Measurements from ENCODE around the gene MGA. TPM values are rescaled to one million over a fixed set of nuclear protein-coding genes. Genes with fewer than 3 reads are reported as not detected.
A peak's percentile ranks its signal among the peaks of the same experiment; 100 is the strongest.

Gene MGA
- total RNA-seq, 4 donors from 2014 or later = 29.7 to 53.8 (median 31.7) TPM

DNA sequence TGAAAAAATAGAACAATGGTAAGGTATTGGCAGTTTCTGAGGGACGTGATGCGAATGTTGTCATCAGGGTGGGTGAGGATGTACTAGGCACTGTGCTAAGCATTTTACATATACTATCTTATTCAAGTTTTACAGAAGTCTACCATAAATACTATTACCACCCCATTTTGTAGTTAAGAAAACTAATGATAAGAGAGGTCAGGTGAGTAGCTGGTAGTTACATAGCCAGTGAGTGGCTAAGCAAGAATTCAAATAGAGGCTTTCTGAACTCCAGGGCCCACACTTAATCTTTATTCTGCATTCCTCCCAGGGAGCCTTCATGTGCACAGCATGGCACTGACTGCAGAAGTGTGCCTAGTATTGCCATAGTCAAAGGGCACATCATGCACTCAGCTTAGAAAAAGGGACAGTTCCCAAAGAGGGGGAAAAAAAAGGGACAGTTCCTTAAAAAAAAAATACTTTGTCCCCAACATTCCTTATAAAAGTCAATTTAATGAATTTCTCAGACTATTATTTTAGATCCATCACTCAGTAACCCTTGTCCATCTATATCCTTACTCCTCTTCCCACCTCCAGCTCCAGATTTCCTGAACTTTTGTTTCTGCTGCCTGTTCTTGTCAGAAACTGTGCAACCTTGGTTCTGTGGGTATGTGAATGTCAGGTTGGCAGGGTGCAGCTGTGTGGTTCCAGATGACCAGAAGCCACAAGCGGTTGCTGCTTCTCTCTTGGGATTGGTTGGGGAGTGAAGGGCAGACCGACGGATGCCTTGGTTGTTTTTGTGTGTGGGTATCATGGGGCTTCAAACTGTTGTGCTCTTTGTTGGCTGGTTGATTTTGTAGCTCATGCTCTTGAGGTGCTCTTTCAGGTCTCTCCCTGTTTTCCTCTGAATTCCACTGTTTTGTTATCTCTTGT, 122.4 kb downstream of the MGA start:
- Histone ChIP-seq H3K36me3 (no peaks in the 10 kb centered on the region), H3K4me1 (peaks cover 0 to 21% (median 1%) of the 10 kb centered on the region in 4 donors), H3K9me3 (no peaks in the 10 kb centered on the region), H3K27ac (no peak overlapping the region), H3K4me3 (no peak overlapping the region), H3K27me3 (no peaks in the 10 kb centered on the region)
- TF ChIP-seq EP300 (IDR thresholded peaks at IDR 0.05) (no peak), POLR2A (IDR thresholded peaks at IDR 0.05) (no peak), CTCF (IDR thresholded peaks at IDR 0.05) (no peak)
- no peak for DNase-seq (ENCODE audit: low spot score in 2 of 2)
- WGBS, 2 donors = 91% methylated on average over 5 of the region's 5 CpGs

- H3K4me1 ChIP-seq = peaks cover 0 to 15% (median 1%) of the 10 kb centered on the region in 4 donors
- WGBS, 2 donors = 89 to 92% methylated on average over 1 of the region's 1 CpG
- H3K27ac ChIP-seq = no peak overlapping the region
- no peak for TF ChIP-seq EP300 (IDR thresholded peaks at IDR 0.05)
- no peak for TF ChIP-seq POLR2A (IDR thresholded peaks at IDR 0.05)
- no peak for TF ChIP-seq CTCF (IDR thresholded peaks at IDR 0.05)
- no peak for DNase-seq (ENCODE audit: low spot score in 2 of 2)
- no peak overlapping the region for H3K4me3 ChIP-seq
- H3K36me3 ChIP-seq = no peaks in the 10 kb centered on the region
- H3K27me3 ChIP-seq = no peaks in the 10 kb centered on the region
- no peaks in the 10 kb centered on the region for H3K9me3 ChIP-seq
Measured at GRCh38 chr15:41783296-41783695, 123.1 kb downstream of the MGA start.

- H3K4me1 ChIP-seq = peaks cover 0 to 47% (median 13%) of the 10 kb centered on the region in 4 donors
- peak overlapping the region in 2 of 4 donors; percentile 54 to 66 for H3K27ac ChIP-seq
- H3K9me3 ChIP-seq = no peaks in the 10 kb centered on the region
- TF ChIP-seq EP300 (IDR thresholded peaks at IDR 0.05) = no peak
- TF ChIP-seq CTCF (IDR thresholded peaks at IDR 0.05) = no peak
- no peak for TF ChIP-seq POLR2A (IDR thresholded peaks at IDR 0.05)
- H3K36me3 ChIP-seq = no peaks in the 10 kb centered on the region
- no peak overlapping the region for H3K4me3 ChIP-seq
- DNase-seq (ENCODE audit: low spot score in 2 of 2) = no peak
- H3K27me3 ChIP-seq = no peaks in the 10 kb centered on the region
- 74 to 80% methylated on average over 3 of the region's 3 CpGs for WGBS, 2 donors
Measured at GRCh38 chr15:41788262-41788661, 128.1 kb downstream of the MGA start.

DNA sequence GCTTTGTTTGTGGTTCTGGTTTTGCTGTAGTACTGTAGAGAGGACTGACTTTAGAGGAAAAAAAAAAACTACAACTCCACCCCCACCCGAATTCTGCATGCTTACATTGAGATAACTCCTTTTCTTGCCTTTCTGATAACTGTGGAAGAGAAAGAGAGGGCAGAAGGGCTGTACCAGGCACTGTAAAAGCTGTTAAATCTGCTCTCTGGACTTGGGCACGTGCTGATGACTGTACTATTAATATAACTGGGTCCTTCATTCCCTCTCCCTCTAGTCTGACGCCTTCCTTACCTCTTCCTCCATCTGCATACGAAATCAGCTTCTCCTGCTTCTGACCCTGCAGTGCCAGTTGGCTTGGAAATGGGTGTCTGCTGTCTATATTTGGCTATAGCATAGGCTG, 129.0 kb downstream of the MGA start:
- Histone ChIP-seq H3K4me3 (no peak overlapping the region), H3K27me3 (no peaks in the 10 kb centered on the region), H3K27ac (peak overlapping the region in 2 of 4 donors; percentile 54 to 66), H3K4me1 (peaks cover 0 to 47% (median 13%) of the 10 kb centered on the region in 4 donors), H3K36me3 (no peaks in the 10 kb centered on the region), H3K9me3 (no peaks in the 10 kb centered on the region)
- no peak for DNase-seq (ENCODE audit: low spot score in 2 of 2)
- 51 to 59% methylated on average over 4 of the region's 4 CpGs for WGBS, 2 donors
- TF ChIP-seq CTCF (IDR thresholded peaks at IDR 0.05) = no peak
- no peak for TF ChIP-seq EP300 (IDR thresholded peaks at IDR 0.05)
- TF ChIP-seq POLR2A (IDR thresholded peaks at IDR 0.05) = no peak

GRCh38 chr15:41789662-41790061, 129.5 kb downstream of the MGA start:
- Histone ChIP-seq H3K36me3 (no peaks in the 10 kb centered on the region), H3K27ac (peak overlapping the region in 2 of 4 donors; percentile 54 to 66), H3K27me3 (no peaks in the 10 kb centered on the region), H3K4me3 (no peak overlapping the region), H3K4me1 (peaks cover 0 to 49% (median 13%) of the 10 kb centered on the region in 4 donors), H3K9me3 (no peaks in the 10 kb centered on the region)
- TF ChIP-seq POLR2A (IDR thresholded peaks at IDR 0.05) (no peak), EP300 (IDR thresholded peaks at IDR 0.05) (no peak), CTCF (IDR thresholded peaks at IDR 0.05) (no peak)
- no peak for DNase-seq (ENCODE audit: low spot score in 2 of 2)

Data from tibial nerve (tissue), 4 donors.